GM13976 (cell line): Measurements from ENCODE around the gene RESF1.

Experiments
- DNase-seq: peaks from one replicate; pipeline ENCODE4 v3.0.0; 2012; ENCODE audit warnings: low spot score
- in situ Hi-C: fragments of 300-500 bp; cut with MboI; formaldehyde crosslinking; loops from one replicate; pipeline ENCODE4 v1.12.0; 2022; ENCODE audit warnings: low sequenced_read_pairs, mixed read lengths, inconsistent platforms; ENCODE audit not compliant: unreplicated experiment
- TF ChIP-seq, protein P1 (sequence below): IDR thresholded peaks from 2 replicates; pipeline ENCODE4 v1.5.1; 2012; ENCODE audit warnings: borderline replicate concordance, mild to moderate bottlenecking; ENCODE audit not compliant: insufficient read depth; ENCODE audit errors: extremely low read depth, missing control alignments, control extremely low read depth

The RESF1 gene

GRCh38 chr12:31970199-31970598 lies 11.0 kb downstream of the RESF1 start:
- in situ Hi-C loops: no loop called here
- TF ChIP-seq, protein P1, sequence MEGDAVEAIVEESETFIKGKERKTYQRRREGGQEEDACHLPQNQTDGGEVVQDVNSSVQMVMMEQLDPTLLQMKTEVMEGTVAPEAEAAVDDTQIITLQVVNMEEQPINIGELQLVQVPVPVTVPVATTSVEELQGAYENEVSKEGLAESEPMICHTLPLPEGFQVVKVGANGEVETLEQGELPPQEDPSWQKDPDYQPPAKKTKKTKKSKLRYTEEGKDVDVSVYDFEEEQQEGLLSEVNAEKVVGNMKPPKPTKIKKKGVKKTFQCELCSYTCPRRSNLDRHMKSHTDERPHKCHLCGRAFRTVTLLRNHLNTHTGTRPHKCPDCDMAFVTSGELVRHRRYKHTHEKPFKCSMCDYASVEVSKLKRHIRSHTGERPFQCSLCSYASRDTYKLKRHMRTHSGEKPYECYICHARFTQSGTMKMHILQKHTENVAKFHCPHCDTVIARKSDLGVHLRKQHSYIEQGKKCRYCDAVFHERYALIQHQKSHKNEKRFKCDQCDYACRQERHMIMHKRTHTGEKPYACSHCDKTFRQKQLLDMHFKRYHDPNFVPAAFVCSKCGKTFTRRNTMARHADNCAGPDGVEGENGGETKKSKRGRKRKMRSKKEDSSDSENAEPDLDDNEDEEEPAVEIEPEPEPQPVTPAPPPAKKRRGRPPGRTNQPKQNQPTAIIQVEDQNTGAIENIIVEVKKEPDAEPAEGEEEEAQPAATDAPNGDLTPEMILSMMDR: no peak
- DNase-seq: no peak

DNA sequence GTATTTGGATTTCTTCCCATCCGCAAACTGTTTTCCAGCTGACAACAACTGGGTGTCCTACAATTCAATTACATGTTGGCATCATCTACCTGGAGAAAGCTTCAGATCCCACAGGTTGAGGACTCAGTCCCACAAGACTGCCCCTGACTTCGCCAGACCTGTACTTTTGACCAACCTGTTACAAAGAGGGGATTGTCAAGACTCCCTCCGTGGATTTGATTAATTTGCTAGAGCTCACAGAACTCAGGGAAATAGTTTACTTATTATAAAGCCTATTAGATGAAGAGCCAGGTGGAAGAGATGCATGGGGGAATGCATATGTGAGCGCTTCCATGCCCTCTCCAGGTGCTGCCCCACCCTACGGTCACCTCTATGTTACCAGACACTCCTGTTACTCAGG lies 14.6 kb downstream of the RESF1 start:
- DNase-seq: no peak
- in situ Hi-C loops: no loop called here

GRCh38 chr12:31974673-31975072 lies 15.5 kb downstream of the RESF1 start:
- DNase-seq: no peak
- in situ Hi-C loops: no loop called here
- TF ChIP-seq, protein P1: no peak

More for the DNA sequence above, 14.6 kb downstream of the RESF1 start:
- TF ChIP-seq, protein P1: no peak

- TF ChIP-seq, protein P1: no peak
- DNase-seq: no peak
- in situ Hi-C loops: no loop called here
These were observed 25.8 kb downstream of the RESF1 start for GRCh38 chr12:31984806-31985591.

GRCh38 chr12:31985832-31986231 lies 26.6 kb downstream of the RESF1 start:
- TF ChIP-seq, protein P1: no peak
- DNase-seq: no peak
- in situ Hi-C loops: no loop called here

DNA sequence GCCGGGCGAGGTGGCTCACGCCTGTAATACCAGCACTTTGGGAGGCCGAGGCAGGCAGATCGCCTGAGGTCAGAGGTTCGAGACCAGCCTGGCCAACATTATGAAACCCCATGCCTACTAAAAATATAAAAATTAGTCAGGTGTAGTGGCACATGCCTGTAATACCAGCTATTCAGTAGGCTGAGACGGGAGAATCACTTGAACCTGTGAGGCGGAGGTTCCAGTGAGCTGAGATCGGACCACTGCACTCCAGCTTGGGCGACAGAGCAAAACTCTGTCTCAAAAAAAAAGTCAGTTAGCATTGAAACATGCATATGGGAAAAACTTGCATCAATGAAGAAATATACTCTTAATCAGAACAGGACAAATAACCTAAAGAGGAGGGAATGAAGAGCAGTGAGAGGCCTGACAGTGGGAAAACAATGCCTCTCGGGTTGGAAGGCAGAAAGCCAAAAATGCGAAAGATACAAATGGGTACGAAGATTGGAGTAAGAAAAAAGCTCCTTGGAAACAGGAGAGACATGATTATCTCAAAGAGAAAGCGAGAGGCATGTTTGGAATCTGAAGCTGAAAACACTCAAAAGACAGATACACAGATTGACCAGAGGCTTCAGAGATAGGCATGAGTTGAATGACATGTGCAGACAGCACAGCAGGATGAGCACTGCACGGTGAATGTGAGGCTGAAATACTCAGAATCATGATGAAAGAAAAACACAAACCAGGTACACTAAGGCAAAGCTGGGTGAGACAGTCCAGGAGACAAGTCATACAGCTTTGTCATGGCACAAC lies 30.6 kb downstream of the RESF1 start:
- in situ Hi-C loops: no loop called here
- DNase-seq: no peak
- TF ChIP-seq, protein P1: no peak
